Measurements from ENCODE around the gene KPNA4. TPM values are rescaled to one million over a fixed set of nuclear protein-coding genes. Genes with fewer than 3 reads are reported as not detected.

The KPNA4 gene
- total and polyA plus RNA-seq, 2 donors (not counting 3 experiments of a cell fraction or from before 2014, with no cell fraction given) = 12.2 to 70.1 TPM

DNA sequence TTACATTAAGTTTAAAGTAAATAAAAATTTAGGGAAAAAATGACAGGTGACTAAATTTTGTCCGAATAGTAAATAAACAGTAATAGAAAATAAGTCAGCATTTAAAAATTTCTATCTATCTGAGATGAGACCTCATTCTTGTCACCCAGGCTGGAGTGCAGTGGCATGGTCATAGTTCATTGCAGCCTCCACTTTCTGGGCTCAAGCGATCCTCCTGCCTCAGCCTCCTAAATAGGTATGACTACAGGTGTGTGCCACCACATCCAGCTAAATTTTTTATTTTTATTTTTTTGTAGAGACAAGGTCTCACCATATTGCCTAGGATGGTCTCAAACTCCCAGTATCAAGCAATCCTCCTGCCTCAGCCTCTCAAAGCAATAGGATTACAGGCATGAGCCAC lies 7.8 kb downstream of the KPNA4 start:
- Histone ChIP-seq H4K20me1 (replicated peaks; ENCODE audit: control insufficient read depth, extremely low read depth, insufficient read depth, low read length) (peaks cover 40% of the 10 kb centered on the region), H3K4me2 (ENCODE audit: insufficient read depth, low read length) (no peak overlapping the region), H2AFZ (ENCODE audit: low read depth, low read length) (no peak overlapping the region), H3K9me3 (replicated peaks; ENCODE audit: control insufficient read depth, insufficient read depth, low read length) (no peaks in the 10 kb centered on the region), H3K27me3 (ENCODE audit: control insufficient read depth in 2 of 2, insufficient read depth in 2 of 2, low read length in 2 of 2) (no peaks in the 10 kb centered on the region), H3K9me1 (replicated peaks; ENCODE audit: control insufficient read depth, extremely low read depth, insufficient read depth, low read length) (peaks cover 3% of the 10 kb centered on the region), H3K9ac (replicated peaks; ENCODE audit: extremely low read depth, insufficient read depth, low read length) (no peak overlapping the region), H3K36me3 (ENCODE audit: control insufficient read depth in 2 of 2, extremely low read depth in 1 of 2, insufficient read depth in 2 of 2, low read length in 2 of 2) (no peaks in the 10 kb centered on the region), H3K27ac (ENCODE audit: insufficient read depth, low read depth, low read length) (no peak overlapping the region), H3K4me1 (ENCODE audit: control insufficient read depth, extremely low read depth, insufficient read depth, low read length) (peaks cover 23% of the 10 kb centered on the region), H3K4me3 (replicated peaks in 1 of 3; ENCODE audit: insufficient read depth in 1 of 3, low read depth in 1 of 3, low read length in 3 of 3) (no peak overlapping the region), H3K79me2 (ENCODE audit: control insufficient read depth, insufficient read depth, low read length) (peaks cover 99% of the 10 kb centered on the region)
- dilution Hi-C loops (cut with MboI; ENCODE audit: extremely low pct_ligation_motif_present, low sequenced_read_pairs) (no loop called here), intact Hi-C loops (cut with micrococcal nuclease) (no loop called here)
- ChIA-PET CTCF (no interaction called here), POLR2A (no interaction called here)
- no TSS peak for BruUV-seq (replicated peaks)
- DNase-seq (ENCODE audit: low read depth, low spot score) (no peak), FAIRE-seq (no peak)
- TF ChIP-seq, protein P1, sequence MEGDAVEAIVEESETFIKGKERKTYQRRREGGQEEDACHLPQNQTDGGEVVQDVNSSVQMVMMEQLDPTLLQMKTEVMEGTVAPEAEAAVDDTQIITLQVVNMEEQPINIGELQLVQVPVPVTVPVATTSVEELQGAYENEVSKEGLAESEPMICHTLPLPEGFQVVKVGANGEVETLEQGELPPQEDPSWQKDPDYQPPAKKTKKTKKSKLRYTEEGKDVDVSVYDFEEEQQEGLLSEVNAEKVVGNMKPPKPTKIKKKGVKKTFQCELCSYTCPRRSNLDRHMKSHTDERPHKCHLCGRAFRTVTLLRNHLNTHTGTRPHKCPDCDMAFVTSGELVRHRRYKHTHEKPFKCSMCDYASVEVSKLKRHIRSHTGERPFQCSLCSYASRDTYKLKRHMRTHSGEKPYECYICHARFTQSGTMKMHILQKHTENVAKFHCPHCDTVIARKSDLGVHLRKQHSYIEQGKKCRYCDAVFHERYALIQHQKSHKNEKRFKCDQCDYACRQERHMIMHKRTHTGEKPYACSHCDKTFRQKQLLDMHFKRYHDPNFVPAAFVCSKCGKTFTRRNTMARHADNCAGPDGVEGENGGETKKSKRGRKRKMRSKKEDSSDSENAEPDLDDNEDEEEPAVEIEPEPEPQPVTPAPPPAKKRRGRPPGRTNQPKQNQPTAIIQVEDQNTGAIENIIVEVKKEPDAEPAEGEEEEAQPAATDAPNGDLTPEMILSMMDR (IDR thresholded peaks at IDR 0.05; ENCODE audit: extremely low read depth in 1 of 2, insufficient read depth in 1 of 2, low read depth in 1 of 2, low read length in 2 of 2) = no peak
- TF ChIP-seq JUN (IDR thresholded peaks at IDR 0.05; ENCODE audit: borderline replicate concordance, insufficient read depth, insufficient read length, low read depth) (no peak), MYC (IDR thresholded peaks at IDR 0.05; ENCODE audit: low read depth, low read length) (no peak), POLR2A (IDR thresholded peaks at IDR 0.05; ENCODE audit: low read depth, low read length) (no peak), EZH2 (IDR thresholded peaks at IDR 0.05; ENCODE audit: borderline replicate concordance, low read depth, low read length, severe bottlenecking) (no peak), FOS (IDR thresholded peaks at IDR 0.05; ENCODE audit: borderline replicate concordance, insufficient read depth, low read length) (no peak), POLR2AphosphoS5 (IDR thresholded peaks at IDR 0.05; ENCODE audit: insufficient read depth, low read depth, low read length) (no peak), GATA2 (IDR thresholded peaks at IDR 0.05; ENCODE audit: insufficient read depth, insufficient read length, low read depth, low read length) (no peak)
